ENCODE measurements around the gene TEC.

The TEC gene

DNA sequence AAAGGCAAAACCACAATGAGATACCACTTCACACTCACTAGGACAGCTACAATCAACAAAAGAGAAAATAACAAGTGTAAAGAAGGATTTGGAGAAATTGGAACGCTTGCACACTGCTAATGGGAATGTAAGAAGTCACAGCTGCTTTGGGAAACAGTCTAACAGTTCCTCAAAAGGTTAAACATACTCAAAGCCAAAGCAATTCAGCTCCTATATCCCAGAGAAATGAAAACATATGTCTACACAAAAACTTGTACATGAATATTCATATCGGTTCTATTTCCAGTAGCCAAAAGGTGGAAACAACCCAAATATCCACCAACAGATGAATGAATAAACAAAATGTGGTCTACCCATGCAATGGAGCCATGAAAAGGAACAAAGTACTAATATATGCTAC lies 64.0 kb downstream of the TEC start:
- H3K36me3 ChIP-seq (ENCODE audit: insufficient read depth, low read length): no peaks in the 10 kb centered on the region
- H3K27ac ChIP-seq: no peak overlapping the region
- no peak overlapping the region for H3K9ac ChIP-seq (ENCODE audit: insufficient read length)

GRCh38 chr4:48205107-48205506 lies 64.5 kb downstream of the TEC start:
- H3K9ac ChIP-seq (ENCODE audit: insufficient read length): no peak overlapping the region

More for the DNA sequence above, 64.0 kb downstream of the TEC start:
- H3K9me3 ChIP-seq (ENCODE audit: low read depth, low read length): no peaks in the 10 kb centered on the region
- DNase-seq (ENCODE audit: low read depth, low spot score): no peak
- TF ChIP-seq EZH2 (IDR thresholded peaks at IDR 0.05) (no peak), FOXP2 (optimal IDR thresholded peaks at IDR 0.05; ENCODE audit: control extremely low read depth, extremely low read length, insufficient read depth) (no peak), POLR2AphosphoS5 (IDR thresholded peaks at IDR 0.05; ENCODE audit: borderline replicate concordance, low read depth, low read length) (no peak)
- H3K4me3 ChIP-seq: no peak overlapping the region

DNA sequence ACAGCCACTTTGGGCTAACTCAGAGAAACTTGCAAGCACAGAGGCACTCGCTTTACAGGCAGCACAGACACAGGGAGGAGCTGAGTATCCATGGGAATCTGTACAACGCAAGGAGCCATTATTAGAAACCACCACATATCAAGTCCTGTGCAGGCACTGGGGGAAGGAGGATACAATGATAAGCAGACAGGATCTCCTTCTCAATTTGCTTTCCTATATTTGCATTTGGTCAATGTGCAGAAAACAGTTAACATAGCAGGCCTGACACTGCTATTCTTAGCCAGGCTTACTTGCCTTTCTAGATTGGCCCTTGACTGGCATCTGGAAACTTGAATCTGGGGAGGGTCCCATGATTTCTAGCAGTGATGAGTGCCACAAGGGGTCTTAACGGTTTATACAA lies 65.8 kb downstream of the TEC start:
- H3K9ac ChIP-seq (ENCODE audit: insufficient read length): no peak overlapping the region
- TF ChIP-seq POLR2AphosphoS5 (IDR thresholded peaks at IDR 0.05; ENCODE audit: borderline replicate concordance, low read depth, low read length): no peak
- no peak for TF ChIP-seq EZH2 (IDR thresholded peaks at IDR 0.05)
- TF ChIP-seq FOXP2 (optimal IDR thresholded peaks at IDR 0.05; ENCODE audit: control extremely low read depth, extremely low read length, insufficient read depth): no peak

More at GRCh38 chr4:48205107-48205506, 64.5 kb downstream of the TEC start:
- Histone ChIP-seq H3K36me3 (ENCODE audit: insufficient read depth, low read length) (no peaks in the 10 kb centered on the region), H3K9me3 (ENCODE audit: low read depth, low read length) (no peaks in the 10 kb centered on the region), H3K4me3 (no peak overlapping the region), H3K27ac (no peak overlapping the region)
- TF ChIP-seq FOXP2 (optimal IDR thresholded peaks at IDR 0.05; ENCODE audit: control extremely low read depth, extremely low read length, insufficient read depth) (no peak), EZH2 (IDR thresholded peaks at IDR 0.05) (no peak), POLR2AphosphoS5 (IDR thresholded peaks at IDR 0.05; ENCODE audit: borderline replicate concordance, low read depth, low read length) (no peak)
- no peak for DNase-seq (ENCODE audit: low read depth, low spot score)

DNA sequence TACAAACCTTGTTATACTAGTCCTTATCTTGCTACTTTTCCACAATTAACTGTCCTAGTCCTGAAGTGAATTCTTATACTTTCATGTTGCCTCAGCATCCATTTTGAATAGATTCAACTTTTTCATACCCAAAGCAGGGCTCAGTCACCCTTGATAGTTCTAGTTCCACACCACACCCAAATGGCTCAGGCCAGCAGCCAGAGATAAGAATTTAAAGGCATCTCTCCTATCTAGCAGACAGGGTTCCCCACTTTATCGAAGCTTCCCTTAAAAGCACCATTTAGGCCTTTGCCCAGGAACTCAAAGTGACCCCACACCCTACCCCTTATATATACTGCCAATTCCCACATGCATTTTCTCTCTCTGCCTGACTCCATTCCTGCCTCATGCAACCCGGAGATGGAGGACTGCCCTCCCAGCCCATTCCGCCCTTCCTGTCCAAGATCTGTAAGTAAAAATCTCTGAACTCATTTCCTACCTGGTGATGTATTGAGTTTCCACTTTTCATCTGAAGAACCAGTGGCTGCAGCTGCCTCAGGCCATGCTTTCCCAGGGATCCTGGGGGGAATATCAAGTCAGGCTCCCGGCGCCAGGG lies 71.9 kb downstream of the TEC start:
- TF ChIP-seq EZH2 (IDR thresholded peaks at IDR 0.05): no peak
- no peak for TF ChIP-seq FOXP2 (optimal IDR thresholded peaks at IDR 0.05; ENCODE audit: control extremely low read depth, extremely low read length, insufficient read depth)
- no peak for TF ChIP-seq POLR2AphosphoS5 (IDR thresholded peaks at IDR 0.05; ENCODE audit: borderline replicate concordance, low read depth, low read length)
- no peak overlapping the region for H3K9ac ChIP-seq (ENCODE audit: insufficient read length)

More for the DNA sequence above, 65.8 kb downstream of the TEC start:
- no peak for DNase-seq (ENCODE audit: low read depth, low spot score)
- H3K27ac ChIP-seq: no peak overlapping the region
- H3K4me3 ChIP-seq: no peak overlapping the region
- H3K9me3 ChIP-seq (ENCODE audit: low read depth, low read length): no peaks in the 10 kb centered on the region
- H3K36me3 ChIP-seq (ENCODE audit: insufficient read depth, low read length): no peaks in the 10 kb centered on the region

GRCh38 chr4:48196758-48197504 lies 72.7 kb downstream of the TEC start:
- no peak overlapping the region for H3K4me3 ChIP-seq
- no peaks in the 10 kb centered on the region for H3K36me3 ChIP-seq (ENCODE audit: insufficient read depth, low read length)
- TF ChIP-seq POLR2AphosphoS5 (IDR thresholded peaks at IDR 0.05; ENCODE audit: borderline replicate concordance, low read depth, low read length): no peak
- TF ChIP-seq EZH2 (IDR thresholded peaks at IDR 0.05): no peak
- H3K27ac ChIP-seq: no peak overlapping the region
- no peak overlapping the region for H3K9ac ChIP-seq (ENCODE audit: insufficient read length)
- no peaks in the 10 kb centered on the region for H3K9me3 ChIP-seq (ENCODE audit: low read depth, low read length)
- DNase-seq (ENCODE audit: low read depth, low spot score): no peak

More for the DNA sequence above, 71.9 kb downstream of the TEC start:
- no peak for DNase-seq (ENCODE audit: low read depth, low spot score)
- Histone ChIP-seq H3K4me3 (no peak overlapping the region), H3K27ac (no peak overlapping the region), H3K36me3 (ENCODE audit: insufficient read depth, low read length) (no peaks in the 10 kb centered on the region), H3K9me3 (ENCODE audit: low read depth, low read length) (no peaks in the 10 kb centered on the region)

- Histone ChIP-seq H3K4me3 (no peak overlapping the region), H3K9me3 (ENCODE audit: low read depth, low read length) (no peaks in the 10 kb centered on the region), H3K9ac (ENCODE audit: insufficient read length) (no peak overlapping the region), H3K27ac (no peak overlapping the region), H3K36me3 (ENCODE audit: insufficient read depth, low read length) (no peaks in the 10 kb centered on the region)
- TF ChIP-seq FOXP2 (optimal IDR thresholded peaks at IDR 0.05; ENCODE audit: control extremely low read depth, extremely low read length, insufficient read depth) (no peak), EZH2 (IDR thresholded peaks at IDR 0.05) (no peak), POLR2AphosphoS5 (IDR thresholded peaks at IDR 0.05; ENCODE audit: borderline replicate concordance, low read depth, low read length) (no peak)
- no peak for DNase-seq (ENCODE audit: low read depth, low spot score)
These were observed 73.8 kb downstream of the TEC start for GRCh38 chr4:48195853-48196252.

GRCh38 chr4:48195374-48195773 lies 74.3 kb downstream of the TEC start:
- TF ChIP-seq POLR2AphosphoS5 (IDR thresholded peaks at IDR 0.05; ENCODE audit: borderline replicate concordance, low read depth, low read length) (no peak), EZH2 (IDR thresholded peaks at IDR 0.05) (no peak), FOXP2 (optimal IDR thresholded peaks at IDR 0.05; ENCODE audit: control extremely low read depth, extremely low read length, insufficient read depth) (no peak)
- no peak for DNase-seq (ENCODE audit: low read depth, low spot score)
- Histone ChIP-seq H3K36me3 (ENCODE audit: insufficient read depth, low read length) (no peaks in the 10 kb centered on the region), H3K9ac (ENCODE audit: insufficient read length) (no peak overlapping the region), H3K4me3 (no peak overlapping the region), H3K9me3 (ENCODE audit: low read depth, low read length) (no peaks in the 10 kb centered on the region), H3K27ac (no peak overlapping the region)

GRCh38 chr4:48194971-48195370 lies 74.7 kb downstream of the TEC start:
- no peaks in the 10 kb centered on the region for H3K9me3 ChIP-seq (ENCODE audit: low read depth, low read length)
- H3K9ac ChIP-seq (ENCODE audit: insufficient read length): no peak overlapping the region
- TF ChIP-seq EZH2 (IDR thresholded peaks at IDR 0.05) (no peak), FOXP2 (optimal IDR thresholded peaks at IDR 0.05; ENCODE audit: control extremely low read depth, extremely low read length, insufficient read depth) (no peak), POLR2AphosphoS5 (IDR thresholded peaks at IDR 0.05; ENCODE audit: borderline replicate concordance, low read depth, low read length) (no peak)
- DNase-seq (ENCODE audit: low read depth, low spot score): no peak
- H3K4me3 ChIP-seq: no peak overlapping the region
- H3K27ac ChIP-seq: no peak overlapping the region
- H3K36me3 ChIP-seq (ENCODE audit: insufficient read depth, low read length): no peaks in the 10 kb centered on the region
